C4-2B (cell line): ENCODE data around the gene NT5DC3.

Experiments
- ZFX ChIP-seq: fragments of 450-650 bp; IDR thresholded peaks from 2 replicates; pipeline ENCODE4 v1.6.1; 2017
- TF ChIP-seq, protein P1 (sequence below): fragments of 450-650 bp; conservative IDR thresholded peaks from 2 replicates; pipeline ENCODE4 v1.5.1; 2017; ENCODE audit warnings: mild to moderate bottlenecking

DNA sequence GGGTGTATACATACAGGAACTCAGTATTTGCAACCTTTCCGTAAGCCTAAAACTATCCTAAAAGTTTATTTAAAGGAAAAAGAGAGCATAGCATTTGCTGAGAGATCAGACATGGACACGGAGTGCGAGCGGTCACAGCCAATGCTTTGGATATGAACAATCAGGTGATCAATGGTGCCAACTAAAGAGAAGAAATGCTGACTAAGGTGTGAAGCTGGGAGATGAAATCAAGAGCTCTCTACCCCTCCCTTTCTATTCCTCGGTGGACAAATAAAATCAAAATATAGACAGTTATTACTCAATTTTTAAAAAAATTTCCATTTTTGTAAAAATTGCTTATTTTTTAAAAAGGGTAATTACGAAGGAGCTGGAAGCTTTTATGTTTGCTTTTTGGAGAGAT, 29.2 kb downstream of the NT5DC3 start:
- TF ChIP-seq, protein P1, sequence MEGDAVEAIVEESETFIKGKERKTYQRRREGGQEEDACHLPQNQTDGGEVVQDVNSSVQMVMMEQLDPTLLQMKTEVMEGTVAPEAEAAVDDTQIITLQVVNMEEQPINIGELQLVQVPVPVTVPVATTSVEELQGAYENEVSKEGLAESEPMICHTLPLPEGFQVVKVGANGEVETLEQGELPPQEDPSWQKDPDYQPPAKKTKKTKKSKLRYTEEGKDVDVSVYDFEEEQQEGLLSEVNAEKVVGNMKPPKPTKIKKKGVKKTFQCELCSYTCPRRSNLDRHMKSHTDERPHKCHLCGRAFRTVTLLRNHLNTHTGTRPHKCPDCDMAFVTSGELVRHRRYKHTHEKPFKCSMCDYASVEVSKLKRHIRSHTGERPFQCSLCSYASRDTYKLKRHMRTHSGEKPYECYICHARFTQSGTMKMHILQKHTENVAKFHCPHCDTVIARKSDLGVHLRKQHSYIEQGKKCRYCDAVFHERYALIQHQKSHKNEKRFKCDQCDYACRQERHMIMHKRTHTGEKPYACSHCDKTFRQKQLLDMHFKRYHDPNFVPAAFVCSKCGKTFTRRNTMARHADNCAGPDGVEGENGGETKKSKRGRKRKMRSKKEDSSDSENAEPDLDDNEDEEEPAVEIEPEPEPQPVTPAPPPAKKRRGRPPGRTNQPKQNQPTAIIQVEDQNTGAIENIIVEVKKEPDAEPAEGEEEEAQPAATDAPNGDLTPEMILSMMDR, result no peak
- TF ChIP-seq ZFX, result no peak
